Activated CD8-positive, alpha-beta memory T cell treated with anti-CD3 and anti-CD28 coated beads for 4 hours (primary cell): Measurements from ENCODE around the gene LILRA6.
"Not testable (repeated sequence)": the region's sequence is repeated elsewhere in the genome, so short reads cannot be mapped to it uniquely, and the experiment has no call there.

Experiments
- DNase-seq, 2 donors: peaks; one replicate each; pipeline ENCODE4 v3.0.0-alpha.2; 2020; ENCODE audit warnings: low read depth in 2 of 2

Gene LILRA6

DNA sequence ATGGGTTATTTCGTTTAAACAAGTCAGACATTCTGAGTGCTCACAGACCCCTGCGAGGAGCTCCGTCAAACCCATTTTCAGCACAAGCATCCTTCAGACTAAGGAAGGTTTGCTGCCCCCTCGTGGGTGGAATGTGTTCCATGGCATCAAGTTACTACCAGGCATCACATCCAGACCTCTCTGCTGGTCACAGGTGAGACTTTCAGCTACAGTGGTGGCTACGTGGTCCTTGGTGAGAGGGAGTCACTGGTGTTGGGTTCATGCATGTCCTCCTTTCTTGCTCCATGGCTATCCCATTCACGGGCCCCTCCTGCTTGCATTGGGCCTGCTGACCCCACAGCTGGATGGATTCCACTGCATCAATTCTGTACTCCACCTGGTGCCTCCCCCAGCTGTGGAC, 23.5 kb upstream of the LILRA6 start:
- peak; percentile 20 to 30 for DNase-seq

- no peak for DNase-seq
Measured at GRCh38 chr19:54262470-54262869, 19.9 kb upstream of the LILRA6 start.

GRCh38 chr19:54262066-54262465, 19.5 kb upstream of the LILRA6 start:
- no peak for DNase-seq

DNA sequence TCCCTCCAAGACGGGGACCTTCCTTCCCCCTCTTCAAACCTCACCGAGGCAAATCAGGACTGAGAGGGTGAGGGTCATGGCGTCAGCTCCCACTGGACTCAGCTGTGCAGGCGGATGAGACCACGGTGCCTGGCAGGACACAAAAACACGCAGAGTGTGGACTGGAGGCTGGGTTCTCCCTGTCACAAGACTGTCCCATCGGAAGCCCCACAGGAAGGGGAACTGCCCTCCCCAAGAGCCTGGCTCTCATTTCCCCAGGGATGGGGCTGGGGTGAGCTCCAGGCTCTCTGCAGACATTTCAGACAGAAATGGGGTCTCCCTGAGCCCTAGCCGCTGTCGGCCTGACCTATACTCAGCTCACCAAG, 14.5 kb upstream of the LILRA6 start, which contains the start of gene LILRB5:
LILRB5 (minus strand) TSS at position 158 of the 365 bp plus-strand sequence; CDS start at position 78, 80 bp downstream.
- DNase-seq = no peak

GRCh38 chr19:54256250-54257115, 13.9 kb upstream of the LILRA6 start:
- no peak for DNase-seq

DNA sequence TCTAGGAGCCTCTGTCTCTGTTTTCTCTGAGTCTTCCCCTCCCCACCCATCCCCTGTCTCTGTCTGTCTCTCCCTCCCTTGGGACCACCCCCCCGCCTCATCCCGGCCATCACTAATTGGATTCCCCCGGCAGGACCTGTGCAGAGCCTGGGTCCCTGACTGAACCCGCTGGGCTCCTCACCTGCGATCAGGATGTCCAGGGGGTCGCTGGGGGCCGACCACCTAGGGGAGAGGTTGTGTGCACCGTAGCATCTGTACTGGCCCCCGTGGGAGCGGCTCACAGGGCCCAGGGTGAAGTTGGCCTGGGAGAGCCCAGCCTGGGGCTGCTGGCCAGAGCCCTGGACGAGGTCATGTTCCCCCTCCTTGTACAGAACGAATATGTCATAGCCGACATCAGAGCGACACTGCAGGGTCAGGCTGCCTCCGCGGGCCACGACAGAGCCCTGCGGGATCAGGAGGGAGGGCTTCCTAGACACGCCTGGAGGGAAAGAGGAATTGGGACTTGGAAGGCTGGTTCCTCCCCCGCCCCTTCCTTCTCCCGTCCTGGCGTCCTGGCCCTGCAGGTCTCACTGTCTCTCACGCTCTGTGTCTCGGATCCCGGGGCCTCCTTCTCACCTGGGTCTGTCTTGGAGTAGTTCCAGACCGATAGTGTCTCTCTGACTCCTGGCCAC, 12.7 kb upstream of the LILRA6 start:
- no peak for DNase-seq

- no peak for DNase-seq
Measured at GRCh38 chr19:54254195-54254906, 11.8 kb upstream of the LILRA6 start.

GRCh38 chr19:54253331-54254194, 11.0 kb upstream of the LILRA6 start:
- no peak for DNase-seq

GRCh38 chr19:54252845-54253244, 10.3 kb upstream of the LILRA6 start:
- no peak for DNase-seq

DNA sequence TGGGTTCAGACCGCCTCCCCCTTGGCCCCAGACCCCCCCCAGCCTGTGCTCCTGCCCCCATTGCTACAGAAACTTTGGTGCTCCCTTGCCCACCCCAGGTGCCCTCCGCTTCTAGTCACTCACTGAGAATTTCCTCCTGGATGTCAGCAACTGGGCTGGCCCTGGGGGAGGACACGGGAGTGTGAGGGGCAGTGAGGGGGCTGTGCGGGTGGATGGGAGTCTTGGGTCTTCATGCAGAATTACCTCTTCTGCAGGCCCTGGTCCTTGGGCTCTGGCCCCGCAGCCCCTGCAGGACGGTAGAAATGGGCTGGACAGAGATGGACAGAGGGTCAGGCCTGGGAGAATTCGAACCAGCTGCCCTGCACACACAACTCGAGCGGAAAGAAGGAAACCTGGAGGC, 9.7 kb upstream of the LILRA6 start:
- no peak for DNase-seq

- DNase-seq = no peak
Measured at GRCh38 chr19:54248016-54248601, 5.5 kb upstream of the LILRA6 start.

GRCh38 chr19:54247106-54247930, 4.7 kb upstream of the LILRA6 start:
- DNase-seq = no peak

DNA sequence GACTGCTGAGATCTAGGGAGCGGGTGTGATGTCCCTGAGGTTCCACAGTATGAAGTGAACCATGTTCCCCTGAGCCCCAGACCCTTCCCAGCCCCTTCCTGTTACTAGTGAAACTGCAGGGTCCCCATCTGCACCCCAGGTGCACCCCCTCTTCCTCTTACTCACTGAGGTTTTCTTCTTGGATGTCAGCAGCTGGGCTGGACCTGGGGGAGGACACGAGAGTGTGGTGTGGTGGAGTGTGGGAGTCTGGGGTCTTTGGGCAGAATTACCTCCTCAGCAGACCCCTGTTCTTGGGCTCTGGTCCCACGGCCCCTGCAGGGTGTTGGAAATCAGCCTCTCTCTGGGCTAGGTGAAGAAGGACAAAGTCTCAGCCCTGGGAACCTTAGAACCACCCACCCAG, 3.3 kb upstream of the LILRA6 start:
- no peak for DNase-seq

GRCh38 chr19:54243809-54244208, 1.2 kb upstream of the LILRA6 start:
- DNase-seq = not testable (repeated sequence)

DNA sequence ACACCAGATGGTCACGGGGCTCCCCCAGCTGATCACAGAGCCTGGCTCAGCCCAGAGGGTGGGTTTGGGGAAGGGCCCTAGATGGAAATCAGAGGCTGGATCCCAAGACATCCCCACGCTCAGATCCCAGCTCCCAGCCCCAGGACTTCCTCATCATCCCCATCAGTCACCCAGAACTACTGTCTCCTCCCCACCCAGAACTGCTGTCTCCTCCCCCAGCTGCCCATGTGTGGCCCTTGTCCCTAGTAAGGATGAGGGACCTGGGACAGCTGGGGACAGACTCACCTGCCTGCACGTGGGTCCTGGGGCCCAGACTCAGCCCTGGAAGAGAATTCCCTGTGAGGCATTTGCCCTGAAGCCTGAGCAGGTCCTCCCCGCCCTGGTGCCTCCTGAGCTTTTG, 356 bp downstream of the LILRA6 start:
- not testable (repeated sequence) for DNase-seq

- DNase-seq = not testable (repeated sequence)
Measured at GRCh38 chr19:54240372-54241336, 1.9 kb downstream of the LILRA6 start.

DNA sequence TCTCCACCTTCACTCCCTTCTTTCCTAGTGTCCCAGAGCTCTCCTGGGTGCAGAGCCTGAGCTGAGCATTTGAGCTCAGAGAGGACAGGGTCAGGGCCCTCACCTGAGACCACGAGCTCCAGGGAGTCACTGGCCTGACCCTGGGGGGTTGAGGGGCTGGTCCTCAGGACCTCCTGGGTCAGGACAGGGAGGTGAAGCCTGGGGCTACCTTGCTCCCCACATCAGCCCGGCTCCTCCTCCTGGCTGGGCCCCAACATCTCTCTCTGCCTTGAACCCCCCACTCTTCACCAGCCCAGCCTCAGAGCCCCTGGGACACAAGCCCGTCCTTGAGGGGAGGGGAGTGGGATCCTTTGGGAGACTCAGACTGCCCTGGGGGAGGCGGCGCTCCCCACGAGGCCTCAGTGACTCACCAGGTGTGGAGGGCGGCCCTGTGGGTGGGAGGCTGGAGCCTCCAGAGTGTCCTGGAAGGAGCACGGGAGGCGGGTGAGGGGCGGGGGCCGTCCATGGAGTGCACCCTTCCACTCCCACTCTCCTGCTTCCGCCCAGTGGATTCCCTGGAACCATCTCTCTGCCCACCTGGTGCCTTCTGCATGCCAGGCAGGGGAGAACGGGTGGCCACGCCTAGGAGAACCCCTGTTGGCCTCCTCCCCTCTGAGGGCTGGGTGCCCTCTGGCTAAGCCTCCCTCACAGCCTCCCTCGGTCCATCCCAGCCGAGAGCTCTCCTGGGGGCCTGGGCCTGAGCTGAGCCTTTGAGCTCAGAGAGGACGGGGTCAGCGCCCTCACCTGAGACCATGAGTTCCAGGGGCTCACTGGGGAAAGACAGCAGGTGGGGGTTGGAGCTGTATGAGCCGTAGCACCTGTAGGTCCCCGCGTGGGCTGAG, 2.9 kb downstream of the LILRA6 start:
- DNase-seq = not testable (repeated sequence)

DNA sequence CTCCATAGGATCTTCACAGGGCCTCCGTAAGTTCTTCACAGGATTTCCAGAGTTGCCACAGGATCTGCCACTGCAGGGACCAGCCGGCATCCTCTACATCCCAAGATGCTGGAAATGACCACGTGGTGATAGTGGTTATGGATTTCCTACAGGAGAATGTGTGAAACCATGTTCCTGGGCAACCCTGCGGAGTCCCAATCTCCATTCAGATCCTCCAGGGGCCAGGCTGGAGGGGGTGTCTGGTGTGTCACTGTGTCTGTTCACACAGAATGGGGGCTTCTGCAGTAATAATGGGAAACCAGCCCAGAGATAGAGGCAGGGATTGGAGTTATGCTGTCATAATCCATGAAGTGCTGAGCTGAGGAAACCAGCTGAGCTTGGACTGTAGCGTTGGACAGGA, 8.6 kb downstream of the LILRA6 start:
- no peak for DNase-seq
